Fibroblast of pulmonary artery (primary cell): ENCODE data around the gene AP1M1.
A peak's percentile ranks its signal among the peaks of the same experiment; 100 is the strongest.

Experiments
- DNase-seq: peaks from one replicate; pipeline ENCODE4 v3.0.0-alpha.2; 2010; ENCODE audit warnings: low read depth
- H3K4me3 ChIP-seq: replicated peaks from 2 replicates; pipeline ENCODE4 v1.5.1; 2011; ENCODE audit warnings: low read depth, mild to moderate bottlenecking, control low read depth, low read length, moderate library complexity
- TF ChIP-seq, protein P1 (sequence below): IDR thresholded peaks from 2 replicates; pipeline ENCODE4 v1.5.1; 2011; ENCODE audit warnings: mild to moderate bottlenecking, control low read depth, low read length, inconsistent platforms; ENCODE audit errors: missing control alignments

Gene AP1M1

DNA sequence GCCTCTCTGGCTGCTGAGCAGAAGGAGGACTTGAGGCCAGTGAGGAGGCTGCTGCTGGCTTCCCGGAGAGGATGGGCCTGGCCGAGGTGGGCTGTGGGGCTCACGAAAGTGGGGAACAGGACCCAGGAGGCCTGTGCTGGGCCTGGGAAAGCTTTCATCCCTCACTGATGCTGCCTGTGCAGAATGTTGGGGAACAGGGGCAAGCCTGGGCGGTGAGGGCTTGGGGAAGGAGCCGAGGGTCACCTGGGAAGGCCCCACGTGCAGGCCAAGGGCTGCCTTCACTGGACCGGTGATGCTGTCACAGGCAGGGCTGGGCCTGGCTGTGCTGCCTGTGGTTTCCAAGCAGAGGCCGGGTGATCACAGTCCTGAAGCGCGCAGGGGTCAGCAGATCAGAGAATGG lies 9.4 kb downstream of the AP1M1 start:
- TF ChIP-seq, protein P1, sequence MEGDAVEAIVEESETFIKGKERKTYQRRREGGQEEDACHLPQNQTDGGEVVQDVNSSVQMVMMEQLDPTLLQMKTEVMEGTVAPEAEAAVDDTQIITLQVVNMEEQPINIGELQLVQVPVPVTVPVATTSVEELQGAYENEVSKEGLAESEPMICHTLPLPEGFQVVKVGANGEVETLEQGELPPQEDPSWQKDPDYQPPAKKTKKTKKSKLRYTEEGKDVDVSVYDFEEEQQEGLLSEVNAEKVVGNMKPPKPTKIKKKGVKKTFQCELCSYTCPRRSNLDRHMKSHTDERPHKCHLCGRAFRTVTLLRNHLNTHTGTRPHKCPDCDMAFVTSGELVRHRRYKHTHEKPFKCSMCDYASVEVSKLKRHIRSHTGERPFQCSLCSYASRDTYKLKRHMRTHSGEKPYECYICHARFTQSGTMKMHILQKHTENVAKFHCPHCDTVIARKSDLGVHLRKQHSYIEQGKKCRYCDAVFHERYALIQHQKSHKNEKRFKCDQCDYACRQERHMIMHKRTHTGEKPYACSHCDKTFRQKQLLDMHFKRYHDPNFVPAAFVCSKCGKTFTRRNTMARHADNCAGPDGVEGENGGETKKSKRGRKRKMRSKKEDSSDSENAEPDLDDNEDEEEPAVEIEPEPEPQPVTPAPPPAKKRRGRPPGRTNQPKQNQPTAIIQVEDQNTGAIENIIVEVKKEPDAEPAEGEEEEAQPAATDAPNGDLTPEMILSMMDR = no peak
- no peak for DNase-seq
- no peak overlapping the region for H3K4me3 ChIP-seq

DNA sequence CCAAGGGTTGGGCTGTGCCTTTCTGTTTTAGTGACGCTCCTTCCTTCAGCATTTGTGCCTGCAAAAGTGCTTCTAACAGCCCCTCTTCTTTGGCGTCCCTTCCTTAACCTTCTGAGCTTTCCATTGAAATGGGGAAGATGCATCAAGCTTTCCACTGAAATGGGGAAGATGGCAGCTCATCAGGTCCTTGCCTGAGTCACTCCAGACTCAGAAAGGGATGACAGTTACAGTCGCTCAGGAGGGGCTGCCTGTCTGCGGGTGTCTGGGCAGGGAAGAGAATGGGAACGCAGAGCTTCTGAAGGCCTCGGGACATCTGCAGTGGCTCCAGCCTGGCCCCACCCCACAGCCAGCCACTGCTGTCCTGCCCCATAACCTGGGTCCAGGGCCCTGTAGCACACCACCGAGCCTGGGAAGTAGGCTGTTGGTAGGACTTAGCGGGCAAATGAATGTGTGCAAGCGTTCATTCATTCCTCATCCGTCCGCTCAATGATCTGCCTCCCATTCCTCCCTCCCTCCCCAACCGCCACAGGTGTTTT lies 9.8 kb downstream of the AP1M1 start:
- no peak overlapping the region for H3K4me3 ChIP-seq
- DNase-seq = no peak
- TF ChIP-seq, protein P1 = no peak

DNA sequence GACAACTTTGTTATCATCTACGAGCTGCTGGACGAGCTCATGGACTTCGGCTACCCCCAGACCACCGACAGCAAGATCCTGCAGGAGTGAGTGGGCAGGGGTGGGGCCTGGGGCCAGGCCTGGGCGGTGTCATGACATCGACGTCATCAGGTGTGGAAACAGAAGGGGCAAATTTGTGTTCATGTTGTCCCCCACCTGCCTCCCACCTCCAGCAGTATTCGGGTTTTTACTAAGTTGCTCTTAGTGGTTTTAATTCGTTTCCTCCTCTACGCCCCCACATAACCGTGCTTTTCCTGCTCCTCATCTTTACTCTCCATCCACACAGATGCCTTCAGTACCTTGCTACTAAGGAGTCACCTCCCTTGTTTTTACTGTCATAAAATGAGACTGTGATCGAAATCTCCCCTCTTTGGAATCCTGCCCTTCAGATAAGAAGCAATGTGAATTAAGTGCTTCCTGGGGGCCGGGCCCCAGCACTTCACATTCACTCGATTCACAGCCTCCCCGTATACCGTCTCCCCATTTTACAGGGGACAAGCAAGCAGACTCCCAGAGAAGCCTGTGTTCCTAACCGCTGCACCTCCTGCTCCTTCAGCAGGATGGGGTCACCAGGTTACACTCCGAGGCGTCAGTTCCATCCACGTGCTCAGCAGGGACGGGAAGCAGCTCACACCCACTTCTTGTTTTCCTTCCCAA lies 10.5 kb downstream of the AP1M1 start:
- H3K4me3 ChIP-seq = no peak overlapping the region
- TF ChIP-seq, protein P1 = no peak
- no peak for DNase-seq

DNA sequence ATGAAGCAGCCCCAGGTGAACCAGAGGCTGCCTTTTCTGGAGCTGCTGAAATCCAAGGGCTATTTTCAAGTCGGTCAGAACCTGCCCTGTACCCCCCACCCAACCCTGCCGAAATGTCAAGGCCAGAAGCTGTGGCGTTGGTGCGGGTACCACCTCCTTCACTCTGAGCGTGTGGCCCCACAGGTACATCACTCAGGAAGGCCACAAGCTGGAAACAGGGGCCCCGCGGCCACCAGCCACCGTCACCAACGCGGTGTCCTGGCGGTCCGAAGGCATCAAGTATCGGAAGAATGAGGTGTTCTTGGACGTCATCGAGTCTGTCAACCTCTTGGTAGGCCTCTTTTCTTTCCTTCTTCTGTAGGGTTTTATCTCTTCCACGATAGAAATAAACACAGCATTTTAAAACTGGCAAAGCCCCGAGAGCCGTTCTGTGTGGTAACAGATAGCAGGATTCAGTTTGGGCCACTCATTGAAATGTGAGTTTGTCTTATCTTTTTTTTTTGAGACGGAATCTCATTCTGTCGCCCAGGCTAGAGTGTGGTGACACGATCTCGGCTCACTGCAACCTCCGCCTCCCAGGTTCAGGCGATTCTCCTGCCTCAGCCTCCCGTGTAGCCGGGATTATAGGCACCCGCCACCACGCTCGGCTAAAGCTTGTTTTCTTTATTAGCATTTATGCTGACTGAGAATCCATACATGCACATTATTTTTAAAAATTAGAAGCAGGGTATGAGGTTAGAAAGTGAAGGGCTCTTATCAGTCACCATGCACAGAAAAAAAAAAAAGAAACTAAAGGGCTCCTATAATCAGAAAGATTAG lies 11.3 kb downstream of the AP1M1 start:
- no peak overlapping the region for H3K4me3 ChIP-seq
- no peak for DNase-seq
- TF ChIP-seq, protein P1 = no peak

DNA sequence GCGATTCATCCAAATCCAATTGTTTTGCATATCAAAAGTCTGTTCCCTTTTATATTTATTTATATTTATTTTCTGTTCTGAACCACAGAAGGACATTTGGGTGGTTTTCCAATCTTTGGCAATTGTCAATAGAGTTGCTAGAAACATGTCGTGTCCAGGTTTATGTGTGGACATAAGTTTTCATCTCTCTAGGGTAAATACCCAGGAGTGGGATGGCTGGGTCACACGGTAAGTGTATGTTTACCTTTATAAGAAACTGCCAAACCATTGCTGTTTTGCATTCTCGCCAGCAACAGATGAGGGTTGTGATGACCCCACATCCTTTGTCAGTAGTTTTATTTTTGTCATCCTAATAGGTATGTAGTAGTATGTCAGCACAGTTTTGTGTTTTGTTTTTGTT lies 12.5 kb downstream of the AP1M1 start:
- no peak for DNase-seq
- H3K4me3 ChIP-seq = no peak overlapping the region

DNA sequence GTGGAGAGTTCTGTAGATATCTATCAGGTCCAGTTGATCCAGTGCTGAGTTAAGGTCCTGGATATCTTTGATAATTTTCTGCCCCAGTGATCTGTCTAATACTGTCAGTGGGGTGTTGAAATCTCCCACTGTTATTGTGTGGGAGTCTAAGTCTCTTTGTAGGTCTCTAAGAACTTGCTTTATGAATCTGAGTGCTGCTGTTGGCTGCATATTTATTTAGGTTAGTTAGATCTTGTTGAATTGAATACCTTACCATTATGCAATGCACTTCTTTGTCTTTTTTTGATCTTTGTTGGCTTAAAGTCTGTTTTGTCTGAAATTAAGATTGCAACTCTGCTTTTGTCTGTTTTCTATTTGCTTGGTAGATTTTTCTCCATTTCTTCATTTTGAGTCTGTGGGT lies 15.4 kb downstream of the AP1M1 start:
- no peak overlapping the region for H3K4me3 ChIP-seq
- TF ChIP-seq, protein P1 = no peak
- peak; percentile 45 for DNase-seq

More for the DNA sequence above, 12.5 kb downstream of the AP1M1 start:
- TF ChIP-seq, protein P1 = no peak
